Measurements from ENCODE around the gene SLC35B4.

DNA sequence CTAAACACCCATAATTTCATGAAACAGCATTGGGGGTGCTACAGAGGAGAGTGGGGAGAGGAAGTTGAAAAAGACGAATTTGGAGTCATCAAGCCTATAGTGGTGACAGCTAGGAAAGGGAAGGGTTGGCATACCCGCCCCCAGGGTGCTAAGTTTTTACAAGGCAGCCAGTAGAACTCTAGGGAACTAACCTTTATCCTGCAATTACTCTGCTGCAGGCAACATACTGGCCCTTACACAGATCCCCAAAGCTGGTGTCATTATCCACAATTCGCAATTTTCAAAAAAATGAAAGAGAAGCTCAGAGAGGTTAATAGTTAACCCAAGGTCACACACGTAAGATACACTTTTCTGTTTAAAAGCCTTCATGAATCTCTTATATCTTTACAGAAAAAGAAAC is 14.2 kb upstream of the SLC35B4 start:
- no peak for TF ChIP-seq POLR2AphosphoS5 (IDR thresholded peaks at IDR 0.05; ENCODE audit: low read depth, low read length)
- TF ChIP-seq, protein P1, sequence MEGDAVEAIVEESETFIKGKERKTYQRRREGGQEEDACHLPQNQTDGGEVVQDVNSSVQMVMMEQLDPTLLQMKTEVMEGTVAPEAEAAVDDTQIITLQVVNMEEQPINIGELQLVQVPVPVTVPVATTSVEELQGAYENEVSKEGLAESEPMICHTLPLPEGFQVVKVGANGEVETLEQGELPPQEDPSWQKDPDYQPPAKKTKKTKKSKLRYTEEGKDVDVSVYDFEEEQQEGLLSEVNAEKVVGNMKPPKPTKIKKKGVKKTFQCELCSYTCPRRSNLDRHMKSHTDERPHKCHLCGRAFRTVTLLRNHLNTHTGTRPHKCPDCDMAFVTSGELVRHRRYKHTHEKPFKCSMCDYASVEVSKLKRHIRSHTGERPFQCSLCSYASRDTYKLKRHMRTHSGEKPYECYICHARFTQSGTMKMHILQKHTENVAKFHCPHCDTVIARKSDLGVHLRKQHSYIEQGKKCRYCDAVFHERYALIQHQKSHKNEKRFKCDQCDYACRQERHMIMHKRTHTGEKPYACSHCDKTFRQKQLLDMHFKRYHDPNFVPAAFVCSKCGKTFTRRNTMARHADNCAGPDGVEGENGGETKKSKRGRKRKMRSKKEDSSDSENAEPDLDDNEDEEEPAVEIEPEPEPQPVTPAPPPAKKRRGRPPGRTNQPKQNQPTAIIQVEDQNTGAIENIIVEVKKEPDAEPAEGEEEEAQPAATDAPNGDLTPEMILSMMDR (IDR thresholded peaks at IDR 0.05): no peak
